CD8-positive, alpha-beta memory T cell (primary cell): ENCODE measurements around the gene STXBP5. TPM values are rescaled to one million over a fixed set of nuclear protein-coding genes. Genes with fewer than 3 reads are reported as not detected.

ENCODE experiments used
- CTCF ChIA-PET: fragments of 350-600 bp; sonication (Branson Sonifier 250); formaldehyde crosslinking; loops from one replicate; lab custom pipeline; 2021; ENCODE audit warnings: antibody characterized with exemption; lab: Charles Lee
- POLR2A ChIA-PET: fragments of 350-600 bp; sonication (Branson Sonifier 250); formaldehyde crosslinking; loops from one replicate; lab custom pipeline; 2021; ENCODE audit warnings: antibody characterized with exemption; lab: Charles Lee
- DNase-seq, 5 donors: peaks; one replicate each; pipeline versions ENCODE4 v3.0.0 to v3.0.0-alpha.2; 2020 to 2022; ENCODE audit warnings: mixed read lengths in 1 of 5
- H3K27ac ChIP-seq: one replicate; pipeline ENCODE4 v1.7.0; 2013; ENCODE audit warnings: low read depth, mild to moderate bottlenecking, low read length, moderate library complexity
- H3K27me3 ChIP-seq: 2 replicates; pipeline ENCODE4 v1.7.0; 2013; ENCODE audit warnings: low read length, mild to moderate bottlenecking; ENCODE audit not compliant: insufficient read depth, poor library complexity, severe bottlenecking
- H3K36me3 ChIP-seq: 2 replicates; pipeline ENCODE4 v1.7.0; 2013; ENCODE audit warnings: mild to moderate bottlenecking, low read length, moderate library complexity; ENCODE audit not compliant: insufficient read depth
- H3K4me1 ChIP-seq: 2 replicates; pipeline ENCODE4 v1.7.0; 2013; ENCODE audit warnings: mild to moderate bottlenecking, low read length, moderate library complexity; ENCODE audit not compliant: insufficient read depth
- H3K4me3 ChIP-seq: 2 replicates; pipeline ENCODE4 v1.7.0; 2013; ENCODE audit warnings: mild to moderate bottlenecking, low read length
- H3K9me3 ChIP-seq: 2 replicates; pipeline ENCODE4 v1.7.0; 2013; ENCODE audit warnings: mild to moderate bottlenecking, low read length
- H3K27ac Mint-ChIP-seq, 8 donors: one replicate each; pipeline ENCODE4 v1.8.0; 2020 to 2021; ENCODE audit warnings: mixed read lengths in 8 of 8, mild to moderate bottlenecking in 6 of 8, inconsistent platforms in 3 of 8, moderate library complexity in 3 of 8
- H3K27me3 Mint-ChIP-seq, 2 donors: one replicate each; pipeline ENCODE4 v1.8.0; 2020 to 2021; ENCODE audit warnings: mixed read lengths in 2 of 2, mild to moderate bottlenecking in 1 of 2, moderate library complexity in 1 of 2
- H3K36me3 Mint-ChIP-seq, 3 donors: one replicate each; pipeline ENCODE4 v1.8.0; 2020 to 2021; ENCODE audit warnings: mixed read lengths in 3 of 3, inconsistent platforms in 1 of 3, mild to moderate bottlenecking in 1 of 3
- H3K4me1 Mint-ChIP-seq, 3 donors: one replicate each; pipeline ENCODE4 v1.8.0; 2020 to 2021; ENCODE audit warnings: mixed read lengths in 3 of 3, inconsistent platforms in 1 of 3, mild to moderate bottlenecking in 1 of 3
- H3K4me3 Mint-ChIP-seq, 7 donors: one replicate each; pipeline ENCODE4 v1.8.0; 2020 to 2021; ENCODE audit warnings: mixed read lengths in 7 of 7, mild to moderate bottlenecking in 6 of 7, moderate library complexity in 4 of 7, inconsistent platforms in 2 of 7
- H3K9me3 Mint-ChIP-seq, 5 donors: one replicate each; pipeline ENCODE4 v1.8.0; 2020 to 2022; ENCODE audit warnings: mixed read lengths in 5 of 5, mild to moderate bottlenecking in 3 of 5, moderate library complexity in 2 of 5, inconsistent platforms in 1 of 5
- polyA plus RNA-seq: library from polyadenylated mRNA; unstranded; fragments of 300-500 nt; fragmentation: Illumina TruSeq; gene quantifications from one replicate; pipeline ENCODE4 v1.2.3, GENCODE V29; 2021
- total RNA-seq, 2 experiments: library from RNA; stranded (reverse); gene quantifications; one replicate each; pipeline ENCODE4 v1.2.3, GENCODE V29; 2021

STXBP5 gene
- total and polyA plus RNA-seq, 3 experiments from 2014 or later, result 8.7 to 32.2 (median 31.1) TPM

- CTCF ChIA-PET, result no interaction called here
- no peak overlapping the region for H3K27ac ChIP-seq
- H3K9me3 Mint-ChIP-seq, result no peaks in the 10 kb centered on the region
- no peaks in the 10 kb centered on the region for H3K27me3 ChIP-seq
- H3K4me1 Mint-ChIP-seq, result no peaks in the 10 kb centered on the region
- H3K36me3 Mint-ChIP-seq, result peaks cover 22 to 65% (median 32%) of the 10 kb centered on the region in 3 donors
- no peak overlapping the region for H3K4me3 Mint-ChIP-seq
- H3K36me3 ChIP-seq, result no peaks in the 10 kb centered on the region
- no peaks in the 10 kb centered on the region for H3K4me1 ChIP-seq
- H3K4me3 ChIP-seq, result no peak overlapping the region
- no peak overlapping the region for H3K27ac Mint-ChIP-seq
- H3K9me3 ChIP-seq, result no peaks in the 10 kb centered on the region
- no peak for DNase-seq
- H3K27me3 Mint-ChIP-seq, result no peaks in the 10 kb centered on the region
- POLR2A ChIA-PET, result no interaction called here
Measured at GRCh38 chr6:147381712-147382111, 177.5 kb downstream of the STXBP5 start.

- CTCF ChIA-PET, result no interaction called here
- H3K27ac Mint-ChIP-seq, result peak overlapping the region in 1 of 8 donors; percentile 15
Measured at GRCh38 chr6:147382945-147383554, 178.8 kb downstream of the STXBP5 start.

GRCh38 chr6:147384029-147384428 is 179.8 kb downstream of the STXBP5 start:
- POLR2A ChIA-PET, result no interaction called here

More at GRCh38 chr6:147382945-147383554, 178.8 kb downstream of the STXBP5 start:
- POLR2A ChIA-PET, result no interaction called here
- no peaks in the 10 kb centered on the region for H3K4me1 Mint-ChIP-seq
- H3K9me3 Mint-ChIP-seq, result no peaks in the 10 kb centered on the region
- Histone ChIP-seq H3K4me1 (no peaks in the 10 kb centered on the region), H3K4me3 (no peak overlapping the region), H3K27me3 (no peaks in the 10 kb centered on the region), H3K27ac (no peak overlapping the region), H3K36me3 (no peaks in the 10 kb centered on the region), H3K9me3 (no peaks in the 10 kb centered on the region)
- DNase-seq, result no peak
- no peaks in the 10 kb centered on the region for H3K27me3 Mint-ChIP-seq
- H3K36me3 Mint-ChIP-seq, result peaks cover 24 to 63% (median 25%) of the 10 kb centered on the region in 3 donors
- H3K4me3 Mint-ChIP-seq, result no peak overlapping the region

GRCh38 chr6:147384737-147385710 is 180.8 kb downstream of the STXBP5 start:
- H3K4me3 ChIP-seq, result no peak overlapping the region
- no peak for DNase-seq
- POLR2A ChIA-PET, result no interaction called here
- H3K4me1 ChIP-seq, result no peaks in the 10 kb centered on the region
- no peaks in the 10 kb centered on the region for H3K9me3 ChIP-seq
- no peak overlapping the region for H3K27ac Mint-ChIP-seq
- H3K36me3 ChIP-seq, result no peaks in the 10 kb centered on the region
- peaks cover 15 to 50% (median 19%) of the 10 kb centered on the region in 3 donors for H3K36me3 Mint-ChIP-seq
- no peaks in the 10 kb centered on the region for H3K4me1 Mint-ChIP-seq
- CTCF ChIA-PET, result no interaction called here
- no peaks in the 10 kb centered on the region for H3K9me3 Mint-ChIP-seq
- no peak overlapping the region for H3K4me3 Mint-ChIP-seq
- H3K27me3 Mint-ChIP-seq, result no peaks in the 10 kb centered on the region
- no peaks in the 10 kb centered on the region for H3K27me3 ChIP-seq
- H3K27ac ChIP-seq, result no peak overlapping the region

More at GRCh38 chr6:147384029-147384428, 179.8 kb downstream of the STXBP5 start:
- peaks cover 21 to 56% (median 23%) of the 10 kb centered on the region in 3 donors for H3K36me3 Mint-ChIP-seq
- H3K4me3 Mint-ChIP-seq, result no peak overlapping the region
- H3K27ac Mint-ChIP-seq, result no peak overlapping the region
- Histone ChIP-seq H3K4me1 (no peaks in the 10 kb centered on the region), H3K27me3 (no peaks in the 10 kb centered on the region), H3K9me3 (no peaks in the 10 kb centered on the region), H3K27ac (no peak overlapping the region), H3K36me3 (no peaks in the 10 kb centered on the region), H3K4me3 (no peak overlapping the region)
- DNase-seq, result no peak
- H3K27me3 Mint-ChIP-seq, result no peaks in the 10 kb centered on the region
- no peaks in the 10 kb centered on the region for H3K4me1 Mint-ChIP-seq
- H3K9me3 Mint-ChIP-seq, result no peaks in the 10 kb centered on the region
- CTCF ChIA-PET, result no interaction called here

GRCh38 chr6:147389463-147389862 is 185.2 kb downstream of the STXBP5 start:
- H3K4me1 ChIP-seq, result no peaks in the 10 kb centered on the region
- H3K36me3 ChIP-seq, result no peaks in the 10 kb centered on the region
- no peak overlapping the region for H3K4me3 Mint-ChIP-seq
- ChIA-PET CTCF (no interaction called here), POLR2A (no interaction called here)
- H3K36me3 Mint-ChIP-seq, result peaks cover 0 to 15% (median 14%) of the 10 kb centered on the region in 3 donors
- H3K9me3 ChIP-seq, result no peaks in the 10 kb centered on the region
- H3K27me3 ChIP-seq, result no peaks in the 10 kb centered on the region
- peaks cover 7 to 15% (median 15%) of the 10 kb centered on the region in 3 donors for H3K4me1 Mint-ChIP-seq
- H3K27ac Mint-ChIP-seq, result peak overlapping the region in 1 of 8 donors; percentile 44
- H3K27ac ChIP-seq, result no peak overlapping the region
- no peaks in the 10 kb centered on the region for H3K9me3 Mint-ChIP-seq
- DNase-seq, result no peak
- no peaks in the 10 kb centered on the region for H3K27me3 Mint-ChIP-seq
- no peak overlapping the region for H3K4me3 ChIP-seq

- no peak for DNase-seq
- Histone ChIP-seq H3K27me3 (no peaks in the 10 kb centered on the region), H3K9me3 (no peaks in the 10 kb centered on the region), H3K27ac (no peak overlapping the region), H3K4me3 (no peak overlapping the region), H3K4me1 (no peaks in the 10 kb centered on the region), H3K36me3 (no peaks in the 10 kb centered on the region)
- POLR2A ChIA-PET, result no interaction called here
- no peak overlapping the region for H3K27ac Mint-ChIP-seq
- H3K36me3 Mint-ChIP-seq, result peaks cover 0 to 5% (median 4%) of the 10 kb centered on the region in 3 donors
- no peaks in the 10 kb centered on the region for H3K9me3 Mint-ChIP-seq
- peaks cover 7 to 15% (median 15%) of the 10 kb centered on the region in 3 donors for H3K4me1 Mint-ChIP-seq
- CTCF ChIA-PET, result no interaction called here
- no peaks in the 10 kb centered on the region for H3K27me3 Mint-ChIP-seq
- H3K4me3 Mint-ChIP-seq, result no peak overlapping the region
Measured at GRCh38 chr6:147390909-147391536, 186.8 kb downstream of the STXBP5 start.

- Histone ChIP-seq H3K36me3 (no peaks in the 10 kb centered on the region), H3K4me1 (no peaks in the 10 kb centered on the region), H3K27ac (no peak overlapping the region), H3K4me3 (no peak overlapping the region), H3K9me3 (no peaks in the 10 kb centered on the region), H3K27me3 (no peaks in the 10 kb centered on the region)
- peaks cover 0 to 4% (median 1%) of the 10 kb centered on the region in 3 donors for H3K36me3 Mint-ChIP-seq
- no peak overlapping the region for H3K4me3 Mint-ChIP-seq
- peaks cover 7 to 15% (median 15%) of the 10 kb centered on the region in 3 donors for H3K4me1 Mint-ChIP-seq
- peak overlapping the region in 6 of 8 donors; percentile 2 to 69 (median 22) for H3K27ac Mint-ChIP-seq
- H3K9me3 Mint-ChIP-seq, result no peaks in the 10 kb centered on the region
- CTCF ChIA-PET, result no interaction called here
- POLR2A ChIA-PET, result no interaction called here
- H3K27me3 Mint-ChIP-seq, result no peaks in the 10 kb centered on the region
- DNase-seq, result no peak
Measured at GRCh38 chr6:147392917-147393625, 188.9 kb downstream of the STXBP5 start.
